Measurements from ENCODE around the gene EXOC1L.

The EXOC1L gene

GRCh38 chr4:55884093-55884850 is 64.7 kb downstream of the EXOC1L start:
- no peak for DNase-seq (ENCODE audit: low read depth in 2 of 2)

- no peak for DNase-seq (ENCODE audit: low read depth in 2 of 2)
Measured at GRCh38 chr4:55884851-55885219, 65.2 kb downstream of the EXOC1L start.

Measured in stimulated activated CD8-positive, alpha-beta memory T cell treated with anti-CD3 and anti-CD28 coated beads, Interleukin-2, amount 100 ng/mL, for 48 hours (primary cell).